Type B pancreatic cell (in vitro differentiated cells): Measurements from ENCODE around the gene RPL18A. TPM values are rescaled to one million over a fixed set of nuclear protein-coding genes. Genes with fewer than 3 reads are reported as not detected.

Source experiments
- DNase-seq: peaks from one replicate; pipeline ENCODE4 v3.0.0; 2021; ENCODE audit warnings: mixed read lengths; ENCODE audit not compliant: unreplicated experiment; ENCODE audit errors: extremely low spot score
- H3K27ac Mint-ChIP-seq: 2 replicates; pipeline ENCODE4 v1.8.0; 2021; ENCODE audit warnings: mild to moderate bottlenecking, mixed read lengths
- H3K27me3 Mint-ChIP-seq: 2 replicates; pipeline ENCODE4 v1.8.0; 2021; ENCODE audit warnings: mixed read lengths
- H3K36me3 Mint-ChIP-seq: 2 replicates; pipeline ENCODE4 v1.8.0; 2021; ENCODE audit warnings: mixed read lengths
- H3K4me1 Mint-ChIP-seq: one replicate; pipeline ENCODE4 v1.8.0; 2021; ENCODE audit warnings: mixed read lengths; ENCODE audit not compliant: unreplicated experiment
- H3K4me3 Mint-ChIP-seq: 2 replicates; pipeline ENCODE4 v1.8.0; 2021; ENCODE audit warnings: mild to moderate bottlenecking, mixed read lengths
- H3K9me3 Mint-ChIP-seq: 2 replicates; pipeline ENCODE4 v1.8.0; 2021; ENCODE audit warnings: mixed read lengths
- total RNA-seq: library from RNA; stranded (reverse); gene quantifications from 2 replicates; pipeline ENCODE4 v1.2.1, GENCODE V29; 2021; ENCODE audit warnings: low replicate concordance
- TF ChIP-seq, protein P1 (sequence below): fragments of 200-600 bp; sonication (generic); conservative IDR thresholded peaks from 2 replicates; pipeline ENCODE4 v1.5.0; 2021; ENCODE audit warnings: antibody characterized with exemption, mild to moderate bottlenecking

RPL18A gene
- total RNA-seq, 1 donor from 2014 or later: 2,537 TPM

DNA sequence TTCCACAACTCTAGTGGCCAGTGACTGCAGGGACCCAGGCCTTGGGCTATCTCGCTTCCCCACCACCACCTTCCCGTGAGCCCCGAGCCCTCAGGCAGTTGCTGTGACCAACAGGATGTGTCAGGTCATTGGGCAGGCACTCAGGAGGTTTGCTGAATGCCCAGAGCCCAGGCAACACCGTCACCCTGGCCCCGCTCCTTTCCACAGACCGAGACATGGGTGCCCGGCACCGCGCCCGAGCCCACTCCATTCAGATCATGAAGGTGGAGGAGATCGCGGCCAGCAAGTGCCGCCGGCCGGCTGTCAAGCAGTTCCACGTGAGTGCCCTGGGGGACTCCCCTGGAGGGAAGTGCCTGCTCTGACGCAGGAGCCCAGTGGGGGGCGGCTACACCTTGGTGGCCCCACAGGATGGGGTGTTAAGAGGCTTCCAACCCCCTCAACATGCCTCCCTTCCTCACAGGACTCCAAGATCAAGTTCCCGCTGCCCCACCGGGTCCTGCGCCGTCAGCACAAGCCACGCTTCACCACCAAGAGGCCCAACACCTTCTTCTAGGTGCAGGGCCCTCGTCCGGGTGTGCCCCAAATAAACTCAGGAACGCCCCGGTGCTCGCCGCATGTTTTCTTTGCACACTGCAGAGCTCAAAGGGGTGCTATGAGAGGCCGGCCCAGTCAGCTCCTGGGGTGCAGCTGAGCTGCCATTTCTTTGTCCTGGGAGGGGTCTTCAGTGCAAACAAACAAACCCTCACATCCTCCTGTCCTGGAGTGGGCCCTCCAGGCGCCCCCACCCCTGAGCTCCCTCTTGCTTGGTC, 3.2 kb downstream of the RPL18A start:
- H3K27me3 Mint-ChIP-seq: peaks cover 4% of the 10 kb centered on the region
- H3K9me3 Mint-ChIP-seq: no peaks in the 10 kb centered on the region
- peak overlapping the region; percentile 69 for H3K4me3 Mint-ChIP-seq
- no peak for DNase-seq
- H3K4me1 Mint-ChIP-seq: peaks cover 16% of the 10 kb centered on the region
- H3K36me3 Mint-ChIP-seq: peaks cover 21% of the 10 kb centered on the region
- TF ChIP-seq, protein P1, sequence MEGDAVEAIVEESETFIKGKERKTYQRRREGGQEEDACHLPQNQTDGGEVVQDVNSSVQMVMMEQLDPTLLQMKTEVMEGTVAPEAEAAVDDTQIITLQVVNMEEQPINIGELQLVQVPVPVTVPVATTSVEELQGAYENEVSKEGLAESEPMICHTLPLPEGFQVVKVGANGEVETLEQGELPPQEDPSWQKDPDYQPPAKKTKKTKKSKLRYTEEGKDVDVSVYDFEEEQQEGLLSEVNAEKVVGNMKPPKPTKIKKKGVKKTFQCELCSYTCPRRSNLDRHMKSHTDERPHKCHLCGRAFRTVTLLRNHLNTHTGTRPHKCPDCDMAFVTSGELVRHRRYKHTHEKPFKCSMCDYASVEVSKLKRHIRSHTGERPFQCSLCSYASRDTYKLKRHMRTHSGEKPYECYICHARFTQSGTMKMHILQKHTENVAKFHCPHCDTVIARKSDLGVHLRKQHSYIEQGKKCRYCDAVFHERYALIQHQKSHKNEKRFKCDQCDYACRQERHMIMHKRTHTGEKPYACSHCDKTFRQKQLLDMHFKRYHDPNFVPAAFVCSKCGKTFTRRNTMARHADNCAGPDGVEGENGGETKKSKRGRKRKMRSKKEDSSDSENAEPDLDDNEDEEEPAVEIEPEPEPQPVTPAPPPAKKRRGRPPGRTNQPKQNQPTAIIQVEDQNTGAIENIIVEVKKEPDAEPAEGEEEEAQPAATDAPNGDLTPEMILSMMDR: no peak
- H3K27ac Mint-ChIP-seq: no peak overlapping the region

DNA sequence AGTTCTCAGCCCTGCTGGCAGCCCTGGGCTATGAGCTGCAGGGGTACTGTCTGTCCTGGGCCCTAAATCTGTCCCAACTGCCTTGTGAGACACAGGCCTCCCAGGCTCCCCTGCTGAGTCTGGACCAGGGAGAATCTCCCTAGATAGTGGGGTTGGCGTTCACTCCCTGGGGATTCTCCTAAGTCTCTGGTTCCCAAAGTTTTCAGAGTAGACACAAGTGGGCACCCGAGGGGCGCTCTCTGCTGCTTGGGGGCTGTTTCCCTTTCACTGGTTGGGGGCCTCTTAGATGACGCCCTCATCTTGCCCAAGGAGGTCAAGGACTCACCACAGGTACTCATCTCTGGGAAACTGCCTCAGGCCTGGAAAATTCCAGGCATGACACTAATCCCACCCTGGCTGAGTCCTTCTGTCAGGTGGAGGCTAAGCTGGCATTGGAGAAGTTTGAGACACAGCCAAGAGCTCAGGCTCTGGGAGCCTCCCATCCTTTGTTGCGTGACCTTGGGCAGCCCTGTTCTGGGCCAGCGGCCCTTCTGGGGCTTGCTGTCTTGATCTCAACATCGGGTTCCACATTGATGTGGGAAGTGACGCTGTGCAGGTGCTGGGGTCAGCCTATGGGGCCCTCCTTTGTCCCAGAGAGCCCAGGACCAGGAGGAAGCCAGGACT, 3.9 kb downstream of the RPL18A start:
- DNase-seq: no peak
- TF ChIP-seq, protein P1: no peak
- H3K27ac Mint-ChIP-seq: no peak overlapping the region
- H3K27me3 Mint-ChIP-seq: peaks cover 9% of the 10 kb centered on the region
- H3K4me3 Mint-ChIP-seq: peak overlapping the region; percentile 69
- peaks cover 21% of the 10 kb centered on the region for H3K36me3 Mint-ChIP-seq
- no peaks in the 10 kb centered on the region for H3K9me3 Mint-ChIP-seq
- peaks cover 16% of the 10 kb centered on the region for H3K4me1 Mint-ChIP-seq

DNA sequence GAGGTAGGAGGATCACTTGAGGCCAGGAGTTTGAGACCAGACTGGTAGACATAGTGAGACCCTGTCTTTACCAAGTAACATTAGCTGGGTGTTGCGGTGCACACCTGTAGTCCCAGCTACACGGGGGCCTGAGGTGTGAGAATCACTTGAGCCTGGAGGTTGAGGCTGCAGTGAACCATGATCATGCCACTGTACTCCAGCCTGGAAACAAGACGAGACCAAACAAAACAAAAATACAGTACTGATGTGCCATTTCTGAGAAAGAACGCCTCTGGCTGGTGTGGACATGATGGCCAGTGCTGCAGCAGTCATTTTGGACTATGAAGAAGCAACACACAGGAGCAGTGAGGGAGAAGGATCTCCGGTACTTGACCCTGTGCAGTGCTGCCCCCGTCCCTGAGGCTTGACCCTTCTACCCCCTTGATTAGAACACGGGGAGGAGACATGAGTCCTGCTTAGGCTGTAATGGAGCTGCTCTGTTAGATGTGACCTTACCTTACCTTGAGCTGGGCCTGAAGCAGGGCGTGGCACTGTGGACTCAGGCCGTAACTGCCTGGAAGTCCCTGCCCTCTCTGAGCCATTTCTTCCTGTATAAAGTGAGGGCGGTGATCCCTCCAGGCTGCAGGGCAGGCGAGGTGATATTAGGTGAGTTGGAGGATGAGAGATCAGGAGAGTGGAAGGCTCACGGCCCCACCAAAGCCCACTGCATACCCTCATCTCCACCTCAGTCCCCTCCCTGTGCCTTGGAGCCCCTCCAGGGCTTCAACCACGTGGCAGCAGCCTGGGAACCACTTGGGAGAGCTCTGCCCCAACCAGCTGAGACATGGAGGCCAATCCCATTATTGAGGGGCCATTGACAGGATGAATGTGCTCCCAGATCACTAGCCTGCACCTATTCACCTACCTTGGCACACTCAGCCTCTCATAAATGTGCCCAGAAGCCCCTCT, 5.9 kb downstream of the RPL18A start:
- no peaks in the 10 kb centered on the region for H3K9me3 Mint-ChIP-seq
- peaks cover 6% of the 10 kb centered on the region for H3K4me1 Mint-ChIP-seq
- H3K27ac Mint-ChIP-seq: peak overlapping the region; percentile 80
- DNase-seq: no peak
- H3K36me3 Mint-ChIP-seq: peaks cover 11% of the 10 kb centered on the region
- TF ChIP-seq, protein P1: no peak
- peak overlapping the region; percentile 57 for H3K4me3 Mint-ChIP-seq
- H3K27me3 Mint-ChIP-seq: peaks cover 27% of the 10 kb centered on the region

DNA sequence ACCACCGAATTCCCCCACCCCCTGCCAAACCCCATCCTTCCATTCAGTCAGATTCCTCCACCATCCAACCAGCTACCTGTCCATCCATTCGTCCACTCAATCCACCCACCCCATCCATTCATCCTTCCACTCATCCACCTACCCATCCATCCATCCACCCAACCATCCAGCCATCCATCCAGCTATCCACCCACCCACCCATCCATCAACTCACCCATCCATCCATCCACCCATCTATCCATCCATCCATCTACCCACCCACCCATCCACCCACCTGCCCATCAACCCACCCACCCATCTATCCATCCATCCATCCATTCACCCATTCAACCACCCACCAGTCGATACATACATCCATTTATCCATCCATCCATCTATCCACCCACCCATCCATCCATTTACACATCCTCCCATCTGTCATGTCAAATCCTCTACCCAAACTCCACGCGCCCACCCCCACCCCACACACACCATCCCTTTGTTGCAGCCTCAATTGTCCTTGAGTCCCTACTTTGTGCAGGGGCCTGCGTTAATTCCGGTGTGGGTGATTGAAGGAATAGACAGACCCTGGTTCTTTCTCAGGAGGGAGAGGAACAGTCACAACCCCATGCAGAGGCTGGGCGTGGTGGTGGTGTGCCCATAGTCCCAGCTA, 6.7 kb downstream of the RPL18A start:
- Mint-ChIP-seq H3K27me3 (peaks cover 34% of the 10 kb centered on the region), H3K27ac (no peak overlapping the region), H3K4me1 (peaks cover 2% of the 10 kb centered on the region), H3K9me3 (no peaks in the 10 kb centered on the region), H3K4me3 (no peak overlapping the region), H3K36me3 (peaks cover 7% of the 10 kb centered on the region)
- no peak for DNase-seq
- TF ChIP-seq, protein P1: no peak

DNA sequence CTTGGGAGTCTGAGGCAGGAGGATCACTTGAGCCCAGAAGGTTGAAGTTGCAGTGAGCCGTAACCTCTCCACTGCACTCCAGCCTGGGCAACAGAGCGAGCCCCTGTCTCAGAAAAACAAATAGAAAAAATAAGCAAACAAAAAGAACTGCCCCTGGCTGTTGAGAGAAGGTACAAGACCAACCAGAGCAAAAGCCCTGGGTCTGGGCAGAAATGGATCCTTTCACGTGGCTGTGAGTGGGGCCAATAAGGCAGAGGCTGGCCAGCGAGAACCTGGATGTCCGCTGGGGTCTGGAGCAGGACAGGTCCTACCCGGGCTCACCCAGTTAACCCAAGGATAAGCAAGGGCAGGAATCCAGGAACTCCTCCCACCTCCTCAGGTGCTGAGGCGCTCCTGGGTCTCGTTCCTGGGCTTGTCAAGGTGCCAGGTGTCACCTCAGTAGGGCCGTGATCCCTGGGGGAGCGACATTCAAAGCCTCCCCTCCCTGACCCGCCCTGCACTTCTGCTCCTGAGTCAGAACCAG, 7.3 kb downstream of the RPL18A start:
- H3K4me1 Mint-ChIP-seq: no peaks in the 10 kb centered on the region
- TF ChIP-seq, protein P1: no peak
- H3K4me3 Mint-ChIP-seq: no peak overlapping the region
- no peak for DNase-seq
- H3K36me3 Mint-ChIP-seq: peaks cover 6% of the 10 kb centered on the region
- no peaks in the 10 kb centered on the region for H3K9me3 Mint-ChIP-seq
- peaks cover 37% of the 10 kb centered on the region for H3K27me3 Mint-ChIP-seq
- no peak overlapping the region for H3K27ac Mint-ChIP-seq
